ENCODE measurements around the gene TSN.
"Not testable (repeated sequence)": the region's sequence is repeated elsewhere in the genome, so short reads cannot be mapped to it uniquely, and the experiment has no call there.

TSN gene

DNA sequence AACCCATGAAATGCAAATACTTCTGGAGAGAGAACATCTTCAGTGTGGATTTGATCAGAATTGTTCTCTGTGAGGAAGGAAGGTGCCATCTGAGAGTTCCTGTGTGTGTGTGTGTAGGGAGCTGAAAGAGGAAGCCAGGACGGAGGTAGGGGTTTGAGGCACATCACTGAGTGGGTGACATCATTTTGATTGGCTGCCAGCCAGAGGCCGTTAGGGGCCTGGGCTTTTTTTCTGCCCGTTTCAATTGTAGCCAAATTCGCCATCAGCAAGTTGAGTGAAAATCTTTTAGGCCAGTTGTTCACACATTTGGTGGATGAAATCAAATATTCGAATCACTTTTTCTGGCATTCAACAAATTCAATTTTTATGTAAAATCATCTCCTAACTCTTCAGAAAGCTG lies 48.9 kb downstream of the TSN start:
- DNase-seq: peak in 1 of 2 donors; percentile 80

DNA sequence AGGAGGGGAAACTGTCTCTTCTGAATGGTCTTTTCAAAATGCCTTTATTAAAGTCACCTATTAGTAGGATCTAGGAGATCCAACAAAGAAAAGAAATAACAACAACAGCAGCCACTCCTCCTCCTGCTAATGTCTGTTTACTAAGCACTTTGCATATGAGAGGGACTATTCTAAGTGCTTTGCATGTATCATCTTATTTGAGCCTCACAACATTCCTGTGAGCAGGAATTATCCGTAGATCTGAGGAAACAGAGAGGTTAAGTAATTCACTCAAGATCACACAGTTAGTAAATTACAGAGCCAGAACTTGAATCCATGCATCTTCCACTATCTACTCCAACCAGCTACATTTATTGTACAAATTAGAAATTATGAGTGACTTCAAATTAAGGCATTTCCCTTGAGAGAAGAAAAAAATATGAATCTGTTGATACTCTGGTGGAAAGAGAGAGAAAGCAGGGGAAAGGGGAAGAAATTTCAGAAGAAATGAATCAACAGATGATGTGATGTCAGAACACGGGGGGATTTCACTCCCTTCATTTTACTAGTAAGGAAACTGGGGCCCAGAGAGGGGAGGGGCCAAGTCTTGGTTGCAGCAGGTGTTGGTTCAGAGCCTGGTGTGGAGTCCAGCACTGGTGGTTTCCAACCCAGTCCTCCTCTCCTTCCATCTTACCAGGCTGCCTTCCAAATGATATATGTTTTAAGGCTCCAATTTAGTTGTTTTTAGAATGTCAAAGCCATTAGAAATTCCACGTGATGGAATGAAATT lies 49.7 kb downstream of the TSN start:
- DNase-seq: no peak

DNA sequence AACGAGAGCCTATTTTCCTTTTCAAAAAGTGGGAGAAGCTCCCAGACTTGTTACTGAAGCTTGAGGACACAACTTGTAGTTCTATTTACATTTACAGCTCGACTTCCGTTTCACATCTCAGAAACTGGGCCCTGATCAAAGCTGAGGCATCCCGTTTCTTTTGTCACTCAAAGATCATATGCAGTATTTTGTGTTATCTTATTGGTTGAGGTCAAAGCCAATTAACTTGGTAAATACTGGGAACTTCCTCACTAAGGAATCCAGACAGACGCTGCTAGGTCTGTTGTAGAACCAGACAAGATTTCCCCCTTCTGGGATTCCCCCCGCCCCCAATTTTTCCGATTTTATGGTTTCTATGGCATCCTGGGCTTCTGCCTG lies 50.3 kb downstream of the TSN start:
- no peak for DNase-seq

DNA sequence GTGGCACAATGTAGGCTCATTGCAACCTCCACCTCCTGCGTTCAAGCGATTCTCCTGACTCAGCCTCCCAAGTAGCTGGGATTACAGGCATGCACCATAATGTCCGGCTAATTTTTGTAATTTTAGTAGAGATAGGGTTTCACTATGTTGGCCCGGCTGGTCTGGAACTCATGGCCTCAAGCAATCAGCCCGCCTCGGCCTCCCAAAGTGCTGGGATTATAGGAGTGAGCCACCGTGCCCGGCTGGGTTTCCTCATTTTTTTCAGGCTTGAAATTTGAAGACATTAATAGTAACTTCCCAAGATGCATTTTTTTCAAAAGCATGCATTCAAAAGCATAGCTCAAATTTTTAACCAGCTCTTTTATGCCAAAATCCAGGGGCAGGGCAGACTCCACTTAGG lies 52.3 kb downstream of the TSN start:
- not testable (repeated sequence) for DNase-seq

DNA sequence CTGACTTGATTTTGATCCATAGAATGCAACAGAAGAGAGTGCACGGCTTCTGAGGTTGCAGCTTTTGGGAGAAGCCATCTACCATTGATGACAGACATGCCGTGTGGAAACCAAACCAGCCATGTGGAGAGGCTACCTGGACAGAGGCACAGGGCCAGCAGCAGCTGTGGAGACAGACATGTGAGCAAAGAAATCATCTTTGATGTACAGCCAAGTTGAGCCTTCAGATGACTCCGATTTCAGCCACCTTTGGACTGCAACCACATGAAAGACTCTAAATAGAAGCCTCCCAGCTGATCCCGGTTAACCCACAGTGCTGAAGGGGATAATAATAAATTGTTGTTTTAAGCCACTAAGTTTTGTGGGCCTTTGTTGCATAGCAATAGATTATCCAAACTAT lies 54.2 kb downstream of the TSN start:
- DNase-seq: no peak

DNA sequence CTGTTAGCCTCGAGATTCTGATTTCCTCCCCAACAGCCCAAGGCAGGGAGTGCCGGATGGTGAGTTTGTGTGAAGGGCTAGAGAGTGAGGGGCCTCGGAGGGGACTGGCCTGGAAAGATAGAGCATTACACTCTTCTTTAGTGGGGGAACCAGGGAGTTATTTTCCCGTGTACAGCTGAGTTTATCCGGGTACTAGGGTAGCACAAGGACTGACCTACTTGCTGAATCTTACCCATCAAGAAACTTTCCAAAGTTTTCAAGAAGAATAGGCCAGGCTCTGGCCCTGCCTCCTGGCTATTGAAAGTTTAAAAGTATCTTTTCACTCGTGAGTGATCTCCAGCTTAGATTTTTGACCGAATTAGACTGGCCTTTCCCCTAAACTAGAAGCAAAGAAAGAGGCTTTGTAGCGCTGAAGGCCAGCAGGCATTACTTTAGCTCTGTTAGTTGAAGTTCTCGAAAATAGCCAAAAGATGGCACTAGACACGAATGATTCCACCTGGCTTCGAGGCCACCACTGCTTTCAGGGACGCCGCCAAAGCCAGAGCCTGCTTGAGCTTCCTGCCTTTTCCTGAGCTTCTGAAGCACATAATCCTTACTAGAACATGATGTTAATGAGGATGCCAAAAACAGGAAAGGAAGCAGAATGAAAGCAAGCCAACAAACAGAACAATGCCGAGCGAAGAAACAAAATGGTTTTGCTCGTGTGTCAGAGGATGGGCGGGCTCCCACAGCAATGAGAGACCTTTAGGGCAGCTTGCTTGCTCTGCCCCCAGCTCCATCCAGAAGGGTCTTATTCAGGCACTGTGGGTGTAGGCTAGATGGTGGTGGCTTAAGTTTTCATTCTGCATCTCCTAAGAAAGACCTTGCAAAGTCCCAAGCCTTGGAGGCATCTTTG lies 55.8 kb downstream of the TSN start:
- peak in 1 of 2 donors; percentile 23 for DNase-seq

DNA sequence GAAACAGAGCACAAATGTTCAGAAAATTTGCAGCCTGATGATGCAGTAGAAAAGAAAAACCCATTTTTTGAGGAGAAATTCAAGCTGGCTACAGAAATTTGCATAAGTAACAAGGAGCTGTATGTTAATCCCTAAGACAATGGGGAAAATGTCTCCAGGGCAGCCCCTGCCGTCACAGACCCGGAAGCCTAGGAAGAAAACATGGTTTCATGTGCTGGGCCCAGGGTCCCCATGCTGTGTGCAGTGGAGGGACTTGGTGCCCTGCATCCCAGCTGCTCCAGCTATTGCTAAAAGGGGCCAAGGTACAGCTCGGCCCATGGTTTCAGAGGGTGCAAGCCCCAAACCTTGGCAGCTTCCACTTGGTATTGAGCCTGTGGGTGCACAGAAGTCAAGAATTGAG lies 57.6 kb downstream of the TSN start:
- not testable (repeated sequence) for DNase-seq

DNA sequence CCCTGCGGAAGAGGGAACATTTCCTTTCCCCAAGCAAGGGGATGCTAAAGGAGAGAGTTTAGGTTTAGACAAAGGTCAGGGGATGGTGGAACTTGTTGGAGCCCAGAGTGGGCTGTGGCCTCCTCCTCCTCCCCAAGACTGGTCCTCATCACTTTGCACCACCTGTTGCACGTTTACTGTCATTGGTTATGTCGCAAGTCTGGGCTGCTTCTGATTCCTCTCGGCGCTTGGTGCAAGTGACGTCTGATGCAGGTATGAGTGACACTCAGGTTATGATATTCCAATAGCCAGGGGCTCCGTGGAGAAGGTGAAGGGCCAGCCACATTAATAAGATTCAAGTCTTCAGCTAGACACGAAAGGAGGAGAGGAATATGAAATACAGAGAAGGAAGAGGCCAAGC lies 59.8 kb downstream of the TSN start:
- DNase-seq: no peak

DNA sequence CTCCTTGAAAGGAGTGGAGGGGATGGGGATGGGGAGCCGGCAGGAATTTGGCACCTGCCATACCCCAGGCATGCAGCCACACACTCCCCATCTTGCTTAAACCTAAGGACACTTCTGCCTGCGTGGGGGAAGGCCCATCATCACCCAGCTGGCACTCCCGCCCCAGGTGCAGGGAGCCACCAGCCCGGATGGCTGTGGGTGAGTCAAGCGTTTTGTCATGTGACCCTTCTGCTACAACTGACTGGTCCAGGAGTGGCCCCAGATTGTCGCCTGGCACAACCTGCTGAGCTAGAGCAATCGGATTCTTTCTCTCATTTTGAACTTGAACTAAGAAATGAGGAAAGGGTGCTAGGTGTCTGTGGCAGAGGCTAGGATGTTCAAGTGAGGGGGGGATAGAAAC lies 61.3 kb downstream of the TSN start:
- DNase-seq: no peak

DNA sequence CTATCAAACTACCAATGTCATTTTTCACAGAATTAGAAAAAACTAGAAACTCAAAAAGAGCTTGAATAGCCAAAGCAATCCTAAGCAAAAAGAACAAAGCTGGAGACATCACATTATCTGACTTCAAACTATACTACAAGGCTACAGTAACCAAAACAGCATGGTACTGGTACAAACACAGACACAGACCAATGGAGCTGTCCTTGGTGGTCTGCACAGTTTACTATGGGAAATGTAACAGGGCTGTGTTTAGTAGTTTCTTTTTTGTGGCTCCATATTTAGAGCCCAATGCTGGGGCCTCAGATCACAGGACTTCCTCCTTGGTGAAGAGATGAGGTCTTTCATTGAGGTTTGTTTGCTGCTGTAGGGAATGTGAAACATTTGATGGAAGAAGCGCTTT lies 61.9 kb downstream of the TSN start:
- DNase-seq: not testable (repeated sequence)

Measured in bone marrow (tissue), 2 donors.